Stimulated activated effector memory CD8-positive, alpha-beta T cell treated with anti-CD3 and anti-CD28 coated beads, Interleukin-12 subunit alpha, Interleukin-12 subunit beta, amount 100 ng/mL, for 72 hours (primary cell): ENCODE results near the gene POU2F3.
A peak's percentile ranks its signal among the peaks of the same experiment; 100 is the strongest.

ENCODE experiments used
- ATAC-seq: fragments of 150-1000 bp; cut with Tn5 transposase; 2 replicates; pipeline ENCODE4 v1.10.0; 2021
- DNase-seq, 2 donors: peaks; one replicate each; pipeline ENCODE4 v3.0.0; 2021 to 2022; ENCODE audit warnings: low spot score in 2 of 2
- H3K27ac Mint-ChIP-seq: one replicate; pipeline ENCODE4 v1.8.0; 2022; ENCODE audit warnings: mild to moderate bottlenecking, mixed read lengths
- H3K36me3 Mint-ChIP-seq: one replicate; pipeline ENCODE4 v1.8.0; 2022; ENCODE audit warnings: mild to moderate bottlenecking, mixed read lengths
- H3K4me1 Mint-ChIP-seq: one replicate; pipeline ENCODE4 v1.8.0; 2022; ENCODE audit warnings: mixed read lengths
- H3K4me3 Mint-ChIP-seq: one replicate; pipeline ENCODE4 v1.8.0; 2022; ENCODE audit warnings: mild to moderate bottlenecking, mixed read lengths
- H3K9me3 Mint-ChIP-seq: one replicate; pipeline ENCODE4 v1.8.0; 2022; ENCODE audit warnings: mixed read lengths

The POU2F3 gene

DNA sequence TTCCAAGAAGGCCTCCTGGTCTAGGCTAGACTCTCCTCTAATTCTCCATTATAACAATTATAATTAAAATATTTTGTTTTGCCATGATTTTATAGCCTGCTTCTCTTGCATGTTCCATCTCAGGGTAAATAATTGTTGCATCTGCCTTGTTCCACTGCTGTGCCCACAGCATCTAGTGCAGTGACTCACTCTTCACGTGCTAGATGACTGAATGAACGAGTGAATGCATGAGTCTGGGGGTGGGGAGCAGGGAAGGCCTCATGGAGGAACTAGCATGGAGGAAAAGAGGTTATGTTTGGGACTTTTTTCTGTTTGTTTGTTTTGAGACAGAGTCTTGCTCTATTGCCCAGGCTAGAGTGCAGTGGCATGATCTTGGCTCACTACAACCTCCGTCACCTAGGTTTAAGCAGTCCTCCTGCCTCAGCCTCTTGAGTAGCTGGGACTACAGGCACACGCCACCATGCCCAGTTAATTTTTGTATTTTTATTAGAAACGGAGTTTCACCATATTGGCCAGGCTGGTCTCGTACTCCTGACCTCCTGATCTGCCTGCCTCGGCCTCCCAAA, 34.3 kb upstream of the POU2F3 start:
- Mint-ChIP-seq H3K9me3 (no peaks in the 10 kb centered on the region), H3K4me3 (no peak overlapping the region), H3K27ac (no peak overlapping the region), H3K4me1 (peaks cover 8% of the 10 kb centered on the region), H3K36me3 (no peaks in the 10 kb centered on the region)
- DNase-seq (no peak), ATAC-seq (no peak)

DNA sequence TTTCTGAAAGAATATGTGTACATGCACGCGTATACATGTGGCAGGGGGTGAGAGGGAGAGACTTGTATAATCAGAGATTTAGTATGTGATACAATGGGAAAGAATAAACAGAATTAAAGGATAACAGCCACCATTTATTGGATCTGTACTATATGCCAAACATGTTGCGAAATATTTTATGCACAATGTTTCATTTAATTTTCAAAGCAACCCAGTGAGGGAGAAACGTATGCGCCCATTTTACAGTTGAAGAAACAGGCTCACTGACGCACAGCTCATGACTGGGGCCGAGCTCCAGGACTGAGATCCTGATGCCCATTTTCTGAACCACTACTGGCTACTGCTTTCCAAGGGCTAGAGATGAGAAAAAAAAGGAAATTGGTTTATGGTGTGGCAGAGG, 32.4 kb upstream of the POU2F3 start:
- Mint-ChIP-seq H3K4me1 (peaks cover 20% of the 10 kb centered on the region), H3K9me3 (no peaks in the 10 kb centered on the region), H3K4me3 (no peak overlapping the region), H3K27ac (no peak overlapping the region), H3K36me3 (no peaks in the 10 kb centered on the region)
- no peak for ATAC-seq
- no peak for DNase-seq

DNA sequence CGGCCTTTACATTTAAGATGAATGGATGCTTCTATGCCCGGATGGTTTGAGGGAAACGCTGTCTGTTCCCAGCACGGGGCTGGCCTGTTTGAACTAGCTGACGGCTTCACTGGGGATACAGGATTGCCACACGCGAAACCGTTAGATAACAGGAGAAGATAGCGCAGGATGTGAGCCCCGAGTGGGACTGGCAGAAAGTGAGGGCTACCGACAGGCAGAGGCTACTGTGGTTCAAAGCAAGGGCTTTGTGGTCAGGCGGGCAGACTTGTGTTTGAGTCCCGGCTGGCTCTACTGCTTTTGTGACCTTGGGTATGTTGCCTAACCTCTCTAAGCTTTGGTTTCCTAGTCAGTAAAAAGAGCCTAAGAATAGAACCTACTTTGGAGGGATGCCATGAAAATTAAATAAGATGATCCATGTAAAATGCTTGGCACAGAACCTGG, 31.9 kb upstream of the POU2F3 start:
- Mint-ChIP-seq H3K27ac (no peak overlapping the region), H3K36me3 (no peaks in the 10 kb centered on the region), H3K4me1 (peaks cover 20% of the 10 kb centered on the region), H3K4me3 (no peak overlapping the region), H3K9me3 (no peaks in the 10 kb centered on the region)
- no peak for ATAC-seq
- no peak for DNase-seq

GRCh38 chr11:120208777-120209176, 31.2 kb upstream of the POU2F3 start:
- Mint-ChIP-seq H3K4me1 (peaks cover 20% of the 10 kb centered on the region), H3K4me3 (no peak overlapping the region)

DNA sequence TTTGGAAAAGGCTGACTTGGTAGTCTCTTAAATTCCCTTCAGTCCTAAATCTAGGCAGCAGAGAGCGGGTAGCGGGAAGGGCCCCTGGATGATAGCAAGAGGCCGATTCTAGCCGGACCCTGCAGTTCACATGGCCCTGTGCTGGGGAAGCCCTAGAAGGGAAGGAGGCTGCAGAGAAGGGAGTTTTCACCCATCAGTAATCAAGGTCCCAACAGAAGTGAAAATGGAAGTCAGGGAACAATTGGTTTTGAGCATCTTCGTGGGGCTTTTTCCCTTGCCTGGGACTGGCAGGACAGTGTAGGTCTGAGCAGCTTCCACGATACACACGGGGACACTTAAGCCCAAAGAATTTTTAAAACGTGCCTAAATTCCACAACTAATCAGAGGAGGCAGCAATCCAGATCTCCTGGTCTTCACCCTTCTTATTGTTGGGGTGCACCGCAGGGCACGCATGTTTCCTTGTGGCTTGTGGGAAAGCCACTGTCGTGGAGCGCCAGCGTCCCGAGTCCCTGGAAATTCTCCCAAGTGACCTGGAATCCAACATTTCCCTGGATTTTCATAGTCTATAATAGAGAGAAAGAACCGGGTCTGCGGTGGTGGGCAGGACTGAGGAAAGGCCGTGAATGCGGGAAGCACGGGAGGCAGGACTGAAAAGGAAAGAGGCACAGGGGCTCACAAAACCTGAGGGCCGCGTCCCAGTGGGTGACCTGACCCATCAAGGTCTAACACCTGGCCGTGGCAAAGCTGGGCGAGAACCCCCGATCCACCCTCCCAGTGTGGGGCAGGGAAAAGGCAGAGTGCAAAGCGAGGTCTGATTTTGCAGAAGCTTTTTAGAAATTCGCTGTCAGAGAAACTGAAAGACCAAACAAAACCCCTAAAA, 30.0 kb upstream of the POU2F3 start:
- peak overlapping the region; percentile 93 for H3K4me3 Mint-ChIP-seq
- ATAC-seq = no peak
- peaks cover 20% of the 10 kb centered on the region for H3K4me1 Mint-ChIP-seq
- no peak for DNase-seq
- no peak overlapping the region for H3K27ac Mint-ChIP-seq
- H3K9me3 Mint-ChIP-seq = no peaks in the 10 kb centered on the region
- H3K36me3 Mint-ChIP-seq = no peaks in the 10 kb centered on the region

More at GRCh38 chr11:120208777-120209176, 31.2 kb upstream of the POU2F3 start:
- DNase-seq = no peak
- no peaks in the 10 kb centered on the region for H3K9me3 Mint-ChIP-seq
- no peaks in the 10 kb centered on the region for H3K36me3 Mint-ChIP-seq
- no peak overlapping the region for H3K27ac Mint-ChIP-seq
- ATAC-seq = no peak

DNA sequence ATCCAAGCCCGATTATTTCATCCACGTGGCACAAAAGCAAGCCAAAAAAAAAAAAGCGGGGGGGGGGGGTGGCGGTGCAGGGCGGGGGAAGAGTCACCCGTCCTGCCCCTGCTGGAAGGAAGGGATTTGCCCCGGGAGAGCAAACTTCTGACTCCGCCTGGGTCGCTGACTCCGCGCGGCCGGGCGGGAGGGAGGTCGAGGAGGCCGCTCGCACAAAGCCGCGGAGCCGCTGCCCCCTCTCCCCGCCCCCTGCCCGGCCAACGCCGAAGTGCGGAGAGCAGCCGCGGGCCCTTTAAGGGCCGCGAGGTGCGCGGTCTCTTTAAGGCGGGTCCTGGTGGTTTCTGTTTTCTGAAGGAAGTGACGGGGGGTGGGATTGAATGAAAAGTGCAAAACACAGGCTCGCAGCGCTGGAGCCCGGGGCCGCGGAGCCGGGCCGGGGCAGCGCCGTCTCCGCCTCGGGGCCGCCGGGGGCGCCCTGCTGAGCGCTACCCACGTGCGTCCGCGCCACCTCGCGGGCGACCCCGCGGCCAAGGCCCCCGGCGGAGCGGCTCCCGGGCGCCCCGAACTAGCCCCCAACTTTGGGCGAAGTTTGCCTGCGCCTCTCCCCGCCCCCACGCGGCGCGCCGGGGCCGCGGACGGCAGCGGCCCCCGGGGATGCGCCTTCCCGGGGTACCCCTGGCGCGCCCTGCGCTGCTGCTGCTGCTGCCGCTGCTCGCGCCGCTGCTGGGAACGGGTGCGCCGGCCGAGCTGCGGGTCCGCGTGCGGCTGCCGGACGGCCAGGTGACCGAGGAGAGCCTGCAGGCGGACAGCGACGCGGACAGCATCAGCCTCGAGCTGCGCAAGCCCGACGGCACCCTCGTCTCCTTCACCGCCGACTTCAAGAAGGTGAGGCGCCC, 29.1 kb upstream of the POU2F3 start, which contains the start of gene OAF:
TSS of gene OAF (plus strand) at position 407 of the 896 bp plus-strand sequence. CDS start at position 655, 248 bp downstream.
- Mint-ChIP-seq H3K27ac (peak within 1 kb of the TSS; percentile 67), H3K9me3 (no peaks in the 10 kb centered on the region), H3K4me3 (peak within 1 kb of the TSS; percentile 93), H3K4me1 (peaks cover 20% of the 10 kb centered on the region), H3K36me3 (no peaks in the 10 kb centered on the region)
- peak; percentile 27 to 79 for DNase-seq
- peak; percentile 88 for ATAC-seq

- Mint-ChIP-seq H3K4me3 (peak overlapping the region; percentile 93), H3K36me3 (no peaks in the 10 kb centered on the region), H3K4me1 (peaks cover 20% of the 10 kb centered on the region), H3K27ac (peak overlapping the region; percentile 67), H3K9me3 (no peaks in the 10 kb centered on the region)
- no peak for ATAC-seq
- DNase-seq = peak in 1 of 2 donors; percentile 59
Observed at GRCh38 chr11:120211522-120212258, 28.2 kb upstream of the POU2F3 start.

DNA sequence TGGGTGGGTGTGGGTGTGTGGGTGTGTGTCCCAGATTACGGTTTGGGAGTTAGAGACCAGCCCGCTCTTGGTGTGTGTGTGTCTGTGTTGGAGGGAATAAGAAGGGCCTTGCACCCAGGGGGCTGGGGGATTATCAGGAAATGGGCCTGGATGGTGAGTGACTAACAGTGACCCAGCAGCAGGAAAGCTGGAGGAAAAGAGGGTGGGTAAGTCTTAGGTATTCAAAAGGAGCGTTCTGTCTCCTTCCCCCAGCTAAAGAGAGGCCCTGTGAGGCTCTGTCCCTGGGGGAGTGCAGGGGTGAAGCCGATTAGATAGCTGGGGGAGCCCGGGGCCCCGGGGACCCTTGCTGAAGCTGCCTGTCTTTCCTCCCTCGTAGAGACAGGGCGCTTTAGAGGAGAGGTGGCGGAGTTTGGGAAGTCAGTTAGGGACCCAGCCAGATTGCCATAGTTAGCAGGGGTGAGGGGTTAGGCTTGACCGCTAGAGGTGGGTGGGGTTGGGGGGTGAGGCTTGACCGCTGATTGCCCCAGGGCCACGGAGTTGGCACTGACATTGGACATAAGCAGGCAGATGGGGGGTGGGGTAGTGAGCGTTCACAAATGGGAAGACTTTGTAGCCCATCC, 27.6 kb upstream of the POU2F3 start:
- H3K36me3 Mint-ChIP-seq = no peaks in the 10 kb centered on the region
- DNase-seq (no peak), ATAC-seq (no peak)
- H3K4me3 Mint-ChIP-seq = peak overlapping the region; percentile 93
- H3K4me1 Mint-ChIP-seq = peaks cover 20% of the 10 kb centered on the region
- H3K27ac Mint-ChIP-seq = no peak overlapping the region
- H3K9me3 Mint-ChIP-seq = no peaks in the 10 kb centered on the region

- H3K27ac Mint-ChIP-seq = no peak overlapping the region
- DNase-seq = no peak
- H3K4me1 Mint-ChIP-seq = peaks cover 20% of the 10 kb centered on the region
- ATAC-seq = no peak
- no peaks in the 10 kb centered on the region for H3K9me3 Mint-ChIP-seq
- no peaks in the 10 kb centered on the region for H3K36me3 Mint-ChIP-seq
- H3K4me3 Mint-ChIP-seq = no peak overlapping the region
Observed at GRCh38 chr11:120212926-120213325, 27.0 kb upstream of the POU2F3 start.

DNA sequence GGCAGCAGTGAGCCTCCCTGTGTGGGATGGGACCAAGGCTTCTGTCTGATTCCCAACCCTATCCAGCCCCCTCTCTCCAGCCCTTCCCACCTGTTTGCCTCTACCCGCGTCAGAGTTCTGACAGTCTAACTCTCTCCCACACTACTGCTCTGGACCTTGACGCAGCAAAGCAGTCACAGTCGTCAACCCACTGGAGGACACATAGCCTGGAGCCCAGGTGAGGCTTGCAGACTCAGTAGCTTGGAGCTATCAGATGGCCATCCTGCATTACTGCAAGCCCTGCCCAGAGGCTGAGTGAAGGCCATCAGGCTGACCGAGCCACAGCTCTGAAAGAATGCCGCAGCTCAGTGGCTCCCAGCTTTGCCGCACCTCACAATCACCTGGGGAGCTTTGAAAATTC, 25.4 kb upstream of the POU2F3 start:
- no peak overlapping the region for H3K4me3 Mint-ChIP-seq
- no peak for DNase-seq
- H3K36me3 Mint-ChIP-seq = no peaks in the 10 kb centered on the region
- no peak overlapping the region for H3K27ac Mint-ChIP-seq
- H3K4me1 Mint-ChIP-seq = peaks cover 20% of the 10 kb centered on the region
- ATAC-seq = no peak
- no peaks in the 10 kb centered on the region for H3K9me3 Mint-ChIP-seq

- H3K27ac Mint-ChIP-seq = no peak overlapping the region
- no peaks in the 10 kb centered on the region for H3K36me3 Mint-ChIP-seq
- peaks cover 17% of the 10 kb centered on the region for H3K4me1 Mint-ChIP-seq
- no peaks in the 10 kb centered on the region for H3K9me3 Mint-ChIP-seq
- H3K4me3 Mint-ChIP-seq = no peak overlapping the region
- ATAC-seq = no peak
- no peak for DNase-seq
Observed at GRCh38 chr11:120215634-120216033, 24.3 kb upstream of the POU2F3 start.

GRCh38 chr11:120216426-120217102, 23.4 kb upstream of the POU2F3 start:
- ATAC-seq (no peak), DNase-seq (no peak)
- Mint-ChIP-seq H3K27ac (no peak overlapping the region), H3K36me3 (no peaks in the 10 kb centered on the region), H3K4me1 (peaks cover 14% of the 10 kb centered on the region), H3K4me3 (no peak overlapping the region), H3K9me3 (no peaks in the 10 kb centered on the region)

- Mint-ChIP-seq H3K4me3 (no peak overlapping the region), H3K9me3 (no peaks in the 10 kb centered on the region), H3K27ac (peak overlapping the region; percentile 6), H3K36me3 (no peaks in the 10 kb centered on the region), H3K4me1 (peaks cover 5% of the 10 kb centered on the region)
- DNase-seq (no peak), ATAC-seq (no peak)
Observed at GRCh38 chr11:120217526-120217925, 22.4 kb upstream of the POU2F3 start.
